ENCODE measurements around the gene MID1.

The MID1 gene

GRCh38 chrX:10401239-10401638, 219.1 kb downstream of the MID1 start:
- H3K4me1 ChIP-seq (ENCODE audit: insufficient read depth, poor library complexity, severe bottlenecking), result no peaks in the 10 kb centered on the region
- no peaks in the 10 kb centered on the region for H3K36me3 ChIP-seq (ENCODE audit: low read depth)
- no peak overlapping the region for H3K4me3 ChIP-seq (ENCODE audit: severe bottlenecking)
- ATAC-seq (ENCODE audit: low read depth) (no peak), DNase-seq (ENCODE audit: low spot score) (no peak)
- H3K9me3 ChIP-seq (ENCODE audit: severe bottlenecking), result no peaks in the 10 kb centered on the region
- TF ChIP-seq CTCF (IDR thresholded peaks at IDR 0.05; ENCODE audit: poor library complexity, severe bottlenecking), result peak; percentile 22
- no peaks in the 10 kb centered on the region for H3K27me3 ChIP-seq (ENCODE audit: insufficient read depth, poor library complexity, severe bottlenecking)
- no peak overlapping the region for H3K27ac ChIP-seq (ENCODE audit: poor library complexity, severe bottlenecking)

GRCh38 chrX:10399043-10399741, 221.2 kb downstream of the MID1 start:
- DNase-seq (ENCODE audit: low spot score) (no peak), ATAC-seq (ENCODE audit: low read depth) (no peak)
- Histone ChIP-seq H3K27ac (ENCODE audit: poor library complexity, severe bottlenecking) (no peak overlapping the region), H3K36me3 (ENCODE audit: low read depth) (no peaks in the 10 kb centered on the region), H3K4me3 (ENCODE audit: severe bottlenecking) (no peak overlapping the region), H3K27me3 (ENCODE audit: insufficient read depth, poor library complexity, severe bottlenecking) (no peaks in the 10 kb centered on the region), H3K9me3 (ENCODE audit: severe bottlenecking) (no peaks in the 10 kb centered on the region), H3K4me1 (ENCODE audit: insufficient read depth, poor library complexity, severe bottlenecking) (no peaks in the 10 kb centered on the region)
- no peak for TF ChIP-seq CTCF (IDR thresholded peaks at IDR 0.05; ENCODE audit: poor library complexity, severe bottlenecking)

GRCh38 chrX:10398215-10398614, 222.2 kb downstream of the MID1 start:
- DNase-seq (ENCODE audit: low spot score) (no peak), ATAC-seq (ENCODE audit: low read depth) (no peak)
- Histone ChIP-seq H3K36me3 (ENCODE audit: low read depth) (no peaks in the 10 kb centered on the region), H3K4me3 (ENCODE audit: severe bottlenecking) (no peak overlapping the region), H3K27ac (ENCODE audit: poor library complexity, severe bottlenecking) (no peak overlapping the region), H3K9me3 (ENCODE audit: severe bottlenecking) (no peaks in the 10 kb centered on the region), H3K27me3 (ENCODE audit: insufficient read depth, poor library complexity, severe bottlenecking) (no peaks in the 10 kb centered on the region), H3K4me1 (ENCODE audit: insufficient read depth, poor library complexity, severe bottlenecking) (no peaks in the 10 kb centered on the region)
- no peak for TF ChIP-seq CTCF (IDR thresholded peaks at IDR 0.05; ENCODE audit: poor library complexity, severe bottlenecking)

GRCh38 chrX:10397349-10397748, 223.0 kb downstream of the MID1 start:
- no peak for DNase-seq (ENCODE audit: low spot score)
- no peak for ATAC-seq (ENCODE audit: low read depth)
- H3K27ac ChIP-seq (ENCODE audit: poor library complexity, severe bottlenecking), result no peak overlapping the region
- H3K27me3 ChIP-seq (ENCODE audit: insufficient read depth, poor library complexity, severe bottlenecking), result no peaks in the 10 kb centered on the region
- H3K4me3 ChIP-seq (ENCODE audit: severe bottlenecking), result no peak overlapping the region
- no peaks in the 10 kb centered on the region for H3K4me1 ChIP-seq (ENCODE audit: insufficient read depth, poor library complexity, severe bottlenecking)
- no peak for TF ChIP-seq CTCF (IDR thresholded peaks at IDR 0.05; ENCODE audit: poor library complexity, severe bottlenecking)
- H3K36me3 ChIP-seq (ENCODE audit: low read depth), result no peaks in the 10 kb centered on the region
- H3K9me3 ChIP-seq (ENCODE audit: severe bottlenecking), result no peaks in the 10 kb centered on the region

GRCh38 chrX:10395643-10396042, 224.7 kb downstream of the MID1 start:
- Histone ChIP-seq H3K4me1 (ENCODE audit: insufficient read depth, poor library complexity, severe bottlenecking) (no peaks in the 10 kb centered on the region), H3K4me3 (ENCODE audit: severe bottlenecking) (no peak overlapping the region), H3K9me3 (ENCODE audit: severe bottlenecking) (no peaks in the 10 kb centered on the region), H3K36me3 (ENCODE audit: low read depth) (no peaks in the 10 kb centered on the region), H3K27ac (ENCODE audit: poor library complexity, severe bottlenecking) (no peak overlapping the region), H3K27me3 (ENCODE audit: insufficient read depth, poor library complexity, severe bottlenecking) (no peaks in the 10 kb centered on the region)
- no peak for TF ChIP-seq CTCF (IDR thresholded peaks at IDR 0.05; ENCODE audit: poor library complexity, severe bottlenecking)
- no peak for DNase-seq (ENCODE audit: low spot score)
- no peak for ATAC-seq (ENCODE audit: low read depth)

All from RWPE2 (cell line).